Measurements from ENCODE around the gene CNTNAP4. TPM values are rescaled to one million over a fixed set of nuclear protein-coding genes. Genes with fewer than 3 reads are reported as not detected.

Gene CNTNAP4
- total and polyA plus RNA-seq, 2 of the 8 experiments (the other 6 are each of a cell fraction or from before 2014, with no cell fraction given), result not detected

DNA sequence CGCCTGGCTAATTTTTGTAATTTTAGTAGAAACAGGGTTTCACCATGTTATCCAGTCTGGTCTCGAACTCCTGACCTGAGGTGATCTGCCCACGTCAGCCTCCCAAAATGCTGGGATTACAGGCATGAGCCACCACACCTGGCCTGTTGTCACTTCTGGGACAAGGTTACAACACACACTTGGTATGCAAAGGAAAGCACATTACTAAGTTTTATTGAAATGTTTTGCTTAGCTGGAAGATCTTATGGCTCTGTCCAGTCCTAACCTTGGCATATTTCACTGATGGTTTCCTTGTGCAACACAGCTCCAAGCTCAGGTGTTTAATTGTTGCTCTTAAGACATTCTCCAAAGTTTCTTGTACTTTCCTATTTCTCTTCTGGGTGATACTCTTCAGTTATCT lies 94.2 kb downstream of the CNTNAP4 start:
- Histone ChIP-seq H2BK20ac (ENCODE audit: low read length) (no peak overlapping the region), H3K9me3 (ENCODE audit: insufficient read depth in 2 of 2, low read depth in 1 of 2, low read length in 1 of 2) (no peaks in the 10 kb centered on the region), H4K20me1 (replicated peaks in 1 of 2; ENCODE audit: control insufficient read depth in 1 of 2, insufficient read depth in 2 of 2, low read length in 2 of 2) (no peaks in the 10 kb centered on the region), H3K23me2 (ENCODE audit: low read depth, low read length) (no peaks in the 10 kb centered on the region), H3K79me1 (ENCODE audit: low read depth, low read length) (no peaks in the 10 kb centered on the region), H3K79me2 (ENCODE audit: control insufficient read depth in 1 of 2, insufficient read depth in 2 of 2, low read length in 2 of 2) (no peaks in the 10 kb centered on the region), H2BK15ac (ENCODE audit: low read length) (no peak overlapping the region), H3K4ac (replicated peaks; ENCODE audit: insufficient read length, low read depth, low read length) (no peak overlapping the region), H2BK12ac (ENCODE audit: low read depth, low read length) (no peak overlapping the region), H3K56ac (replicated peaks; ENCODE audit: insufficient read length, low read depth, low read length) (no peak overlapping the region), H3K27me3 (replicated peaks in 1 of 4; ENCODE audit: control insufficient read depth in 3 of 4, extremely low read depth in 1 of 4, insufficient read depth in 3 of 4, low read length in 3 of 4) (no peaks in the 10 kb centered on the region), H3K36me3 (ENCODE audit: control insufficient read depth in 2 of 4, insufficient read depth in 4 of 4, low read length in 3 of 4) (no peaks in the 10 kb centered on the region), H3K23ac (ENCODE audit: insufficient read length) (no peak overlapping the region), H4K91ac (replicated peaks; ENCODE audit: insufficient read length, low read length) (no peak overlapping the region), H2BK5ac (ENCODE audit: low read depth, low read length) (no peak overlapping the region), H4K5ac (ENCODE audit: insufficient read length, low read depth, low read length) (no peak overlapping the region), H3K4me3 (ENCODE audit: extremely low read depth in 1 of 4, insufficient read depth in 2 of 4, low read depth in 3 of 4, low read length in 4 of 4) (no peak overlapping the region), H3K9ac (replicated peaks in 1 of 4; ENCODE audit: extremely low read depth in 1 of 4, low read depth in 3 of 4, low read length in 3 of 4) (no peak overlapping the region), H3K18ac (ENCODE audit: extremely low read depth, low read length) (no peak overlapping the region), H3K4me1 (replicated peaks in 1 of 4; ENCODE audit: control insufficient read depth in 3 of 4, insufficient read depth in 4 of 4, low read length in 3 of 4) (peaks cover 0 to 2% (median 0%) of the 10 kb centered on the region in 4 experiments; a peak in 1 of 7 replicates), H2AFZ (ENCODE audit: low read length) (no peak overlapping the region), H4K8ac (ENCODE audit: extremely low read depth, insufficient read depth, low read length) (no peak overlapping the region), H3K4me2 (ENCODE audit: insufficient read depth in 1 of 2, low read depth in 2 of 2, low read length in 2 of 2) (no peak overlapping the region), H3K14ac (ENCODE audit: insufficient read length) (no peak overlapping the region), H3K27ac (ENCODE audit: low read depth, low read length) (no peak overlapping the region), H2BK120ac (replicated peaks; ENCODE audit: low read depth, low read length) (no peak overlapping the region), H2AK5ac (ENCODE audit: low read depth, low read length) (no peak overlapping the region)
- ChIA-PET CTCF (ENCODE audit: partially characterized antibody) (no interaction called here), POLR2A (ENCODE audit: partially characterized antibody) (no interaction called here)
- FAIRE-seq, result no peak
- 95% methylated on average over 3 of the region's 3 CpGs; no CpG with 5 or more reads in 1 of the 2 experiments for WGBS, 2 experiments (ENCODE audit: extremely low coverage in 1 of 2, insufficient coverage in 1 of 2, insufficient read length in 1 of 2, insufficient replicate concordance in 2 of 2, low coverage in 1 of 2, low lambda C conversion rate in 2 of 2, missing lambda C conversion rate in 1 of 2)
- no peak for DNase-seq (ENCODE audit: low read depth in 1 of 2, low spot score in 2 of 2)
- TF ChIP-seq SIRT6 (IDR thresholded peaks at IDR 0.05; ENCODE audit: low read length) (no peak), NRF1 (IDR thresholded peaks at IDR 0.05; ENCODE audit: low read depth, low read length) (no peak), KDM5A (IDR thresholded peaks at IDR 0.05; ENCODE audit: low read length) (no peak), CEBPB (IDR thresholded peaks at IDR 0.05; ENCODE audit: low read depth, low read length) (no peak), JUN (IDR thresholded peaks at IDR 0.05; ENCODE audit: low read depth, low read length) (no peak), RFX5 (IDR thresholded peaks at IDR 0.05; ENCODE audit: borderline replicate concordance, low read depth, low read length) (no peak), CBX8 (IDR thresholded peaks at IDR 0.05; ENCODE audit: borderline replicate concordance, low read depth, low read length) (no peak), MAFK (IDR thresholded peaks at IDR 0.05; ENCODE audit: low read depth, low read length) (no peak), SUZ12 (IDR thresholded peaks at IDR 0.05; ENCODE audit: low read length) (no peak), POLR2AphosphoS5 (IDR thresholded peaks at IDR 0.05; ENCODE audit: low read depth, low read length) (no peak), ASH2L (IDR thresholded peaks at IDR 0.05; ENCODE audit: low read length) (no peak), SRF (IDR thresholded peaks at IDR 0.05; ENCODE audit: low read depth, low read length) (no peak)
- TF ChIP-seq, protein P1, sequence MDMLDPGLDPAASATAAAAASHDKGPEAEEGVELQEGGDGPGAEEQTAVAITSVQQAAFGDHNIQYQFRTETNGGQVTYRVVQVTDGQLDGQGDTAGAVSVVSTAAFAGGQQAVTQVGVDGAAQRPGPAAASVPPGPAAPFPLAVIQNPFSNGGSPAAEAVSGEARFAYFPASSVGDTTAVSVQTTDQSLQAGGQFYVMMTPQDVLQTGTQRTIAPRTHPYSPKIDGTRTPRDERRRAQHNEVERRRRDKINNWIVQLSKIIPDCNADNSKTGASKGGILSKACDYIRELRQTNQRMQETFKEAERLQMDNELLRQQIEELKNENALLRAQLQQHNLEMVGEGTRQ (IDR thresholded peaks at IDR 0.05; ENCODE audit: low read length), result no peak
